GM20431 (cell line): ENCODE results near the gene MCOLN2.
"Not testable (repeated sequence)": the region's sequence is repeated elsewhere in the genome, so short reads cannot be mapped to it uniquely, and the experiment has no call there.

ENCODE experiments used
- in situ Hi-C: fragments of 300-500 bp; cut with MseI, MboI; formaldehyde crosslinking; loops from one replicate; pipeline ENCODE4 v1.15.0; 2020; ENCODE audit warnings: low sequenced_read_pairs; ENCODE audit not compliant: unreplicated experiment

MCOLN2 gene

DNA sequence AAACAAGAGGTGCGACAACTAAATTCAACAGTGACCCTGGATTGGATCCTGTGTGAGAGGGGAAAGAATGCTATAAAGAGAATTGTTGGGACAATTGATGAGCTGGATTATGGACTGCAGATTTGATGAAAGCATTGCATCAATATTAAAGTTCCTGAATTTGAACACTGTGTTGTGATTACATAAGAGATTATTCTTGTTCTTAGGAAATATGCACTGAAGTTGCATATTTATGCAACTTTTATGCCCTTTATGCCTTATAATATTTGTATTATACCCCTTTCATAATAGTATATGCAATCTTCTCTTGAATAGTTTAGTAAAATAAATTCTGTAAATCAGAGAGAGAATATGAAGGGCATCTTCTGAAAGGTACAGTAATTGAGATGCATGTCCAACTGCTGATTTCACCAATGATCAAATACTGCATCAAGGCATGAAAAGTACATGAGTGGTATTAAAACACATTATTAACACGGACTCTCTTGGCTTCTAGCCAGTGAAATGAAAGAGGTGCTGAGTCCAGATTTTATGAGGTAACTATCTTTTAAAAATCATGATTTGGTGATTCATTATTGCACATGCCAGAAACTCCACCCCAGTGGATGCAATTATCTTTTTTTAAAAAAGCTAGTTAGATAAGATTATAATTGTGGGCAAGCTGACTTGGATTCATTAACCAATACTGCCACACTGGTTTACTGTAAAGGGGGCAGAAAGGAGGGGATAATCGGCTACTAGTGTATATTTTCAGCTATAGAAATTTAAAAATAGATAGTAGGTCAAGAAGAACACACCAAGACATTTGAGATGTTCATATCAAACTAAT lies 84.0 kb downstream of the MCOLN2 start:
- in situ Hi-C loops, result no loop called here

DNA sequence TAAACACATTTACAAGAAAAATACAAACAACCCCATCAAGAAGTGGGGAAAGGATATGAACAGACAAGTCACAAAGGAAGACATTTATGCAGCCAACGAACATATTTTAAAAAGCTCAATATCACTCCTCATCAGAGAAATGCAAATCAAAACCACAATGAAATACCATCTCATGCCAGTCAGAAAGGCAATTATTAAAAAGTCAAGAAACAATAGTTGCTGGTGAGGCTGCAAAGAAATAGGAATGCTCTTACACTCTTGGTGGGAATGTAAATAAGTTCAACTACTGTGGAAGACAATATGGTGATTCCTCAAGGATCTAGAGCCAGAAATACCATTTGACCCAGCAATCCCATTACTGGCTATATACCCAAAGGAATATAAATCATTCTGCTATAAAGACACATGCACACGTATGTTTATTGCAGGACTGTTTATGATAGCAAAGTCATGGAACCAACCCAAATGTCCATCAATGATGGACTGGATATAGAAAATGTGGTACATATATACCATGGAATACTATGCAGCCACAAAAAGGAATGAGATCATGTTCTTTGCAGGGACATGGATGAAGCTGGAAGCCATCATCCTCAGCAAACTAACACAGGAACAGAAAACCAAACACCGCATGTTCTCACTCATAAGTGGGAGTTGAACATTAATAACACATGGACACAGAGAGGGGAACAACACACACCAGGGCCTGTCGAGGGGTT lies 88.0 kb downstream of the MCOLN2 start:
- in situ Hi-C loops, result not testable (repeated sequence)

DNA sequence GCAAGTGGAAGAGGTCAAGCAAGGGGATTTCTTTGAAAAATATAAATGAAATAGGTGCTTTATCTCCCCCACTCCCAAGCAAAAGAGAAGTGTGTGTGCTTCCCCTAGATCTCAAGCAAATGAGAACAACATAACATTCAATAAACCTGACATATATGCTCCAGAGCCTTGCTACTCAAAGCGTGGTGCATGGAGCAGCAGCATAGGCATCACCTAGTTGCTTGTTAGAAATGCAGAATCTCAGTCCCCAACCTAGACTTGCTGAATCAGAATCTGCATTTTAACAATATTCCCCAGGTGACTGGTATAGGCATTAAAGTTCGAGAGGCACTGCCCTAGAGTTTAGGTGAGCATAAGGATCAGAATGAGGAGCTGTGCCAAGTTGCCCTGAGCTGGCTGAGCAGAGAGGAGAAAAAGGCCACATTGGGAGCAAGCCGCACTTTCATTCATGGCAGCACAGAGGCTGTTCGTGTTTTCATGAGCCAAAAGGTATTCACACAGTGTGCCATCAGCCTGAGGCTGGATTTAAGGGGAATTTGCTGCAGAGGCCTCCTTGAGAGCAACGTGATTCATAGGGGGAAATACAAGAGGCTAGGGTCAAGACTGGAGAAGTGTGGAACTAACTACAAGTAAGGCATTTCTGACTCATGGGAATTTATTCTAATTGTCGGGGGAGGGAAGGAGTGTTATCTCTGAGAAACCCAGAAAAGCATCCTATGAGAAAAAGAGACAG lies 89.7 kb downstream of the MCOLN2 start:
- in situ Hi-C loops, result no loop called here

DNA sequence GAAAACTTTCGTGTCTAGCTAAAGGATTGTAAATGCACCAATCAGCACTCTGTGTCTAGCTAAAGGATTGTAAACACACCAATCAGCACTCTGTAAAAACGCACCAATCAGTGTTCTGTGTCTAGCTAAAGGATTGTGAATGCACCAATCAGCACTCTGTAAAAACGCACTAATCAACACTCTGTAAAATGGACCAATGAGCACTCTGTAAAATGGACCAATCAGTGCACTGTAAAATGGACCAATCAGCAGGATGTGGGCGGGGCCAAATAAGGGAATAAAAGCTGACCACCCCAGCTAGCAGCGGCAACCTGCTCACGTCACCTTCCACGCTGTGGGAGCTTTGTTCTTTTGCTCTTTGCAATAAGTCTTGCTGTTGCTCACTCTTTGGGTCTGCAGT lies 94.2 kb downstream of the MCOLN2 start:
- in situ Hi-C loops, result not testable (repeated sequence)

DNA sequence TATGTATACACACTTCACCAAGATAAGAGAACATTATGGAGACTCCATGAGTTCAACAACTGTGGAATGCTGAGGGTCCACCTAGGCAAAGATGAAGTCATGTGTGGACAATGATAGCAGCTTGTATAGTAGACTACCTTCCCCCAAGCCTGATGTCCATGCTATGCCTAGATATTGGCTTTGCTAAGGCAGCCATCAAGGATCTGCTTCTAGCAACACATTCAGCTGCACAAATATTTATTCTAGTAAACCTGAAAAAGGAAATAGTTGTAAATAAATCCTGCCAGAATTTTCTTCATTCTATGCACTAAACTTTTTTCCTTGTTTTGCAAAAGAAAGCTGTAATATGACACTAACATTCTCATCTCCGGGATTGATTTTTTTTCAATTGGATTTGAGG lies 96.9 kb downstream of the MCOLN2 start:
- in situ Hi-C loops, result no loop called here

DNA sequence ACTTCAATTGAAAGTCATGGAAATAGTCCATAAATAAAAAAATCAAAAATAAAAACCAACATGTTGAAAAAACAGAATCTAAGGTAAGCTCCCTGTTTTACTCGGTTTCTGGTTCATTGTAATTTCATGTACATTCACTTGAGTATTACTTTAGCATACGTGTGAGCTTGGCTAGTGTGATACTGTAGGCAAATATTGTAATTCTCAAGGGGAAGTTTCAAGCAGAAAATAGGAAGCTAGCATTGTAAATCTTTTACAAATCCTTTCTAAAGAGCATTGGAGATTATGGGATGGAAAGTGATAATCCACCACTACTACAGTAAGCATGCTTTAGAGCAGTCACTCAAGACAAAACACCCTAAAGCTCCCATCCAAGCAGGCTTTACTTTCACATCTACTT lies 100.6 kb downstream of the MCOLN2 start:
- in situ Hi-C loops, result no loop called here

DNA sequence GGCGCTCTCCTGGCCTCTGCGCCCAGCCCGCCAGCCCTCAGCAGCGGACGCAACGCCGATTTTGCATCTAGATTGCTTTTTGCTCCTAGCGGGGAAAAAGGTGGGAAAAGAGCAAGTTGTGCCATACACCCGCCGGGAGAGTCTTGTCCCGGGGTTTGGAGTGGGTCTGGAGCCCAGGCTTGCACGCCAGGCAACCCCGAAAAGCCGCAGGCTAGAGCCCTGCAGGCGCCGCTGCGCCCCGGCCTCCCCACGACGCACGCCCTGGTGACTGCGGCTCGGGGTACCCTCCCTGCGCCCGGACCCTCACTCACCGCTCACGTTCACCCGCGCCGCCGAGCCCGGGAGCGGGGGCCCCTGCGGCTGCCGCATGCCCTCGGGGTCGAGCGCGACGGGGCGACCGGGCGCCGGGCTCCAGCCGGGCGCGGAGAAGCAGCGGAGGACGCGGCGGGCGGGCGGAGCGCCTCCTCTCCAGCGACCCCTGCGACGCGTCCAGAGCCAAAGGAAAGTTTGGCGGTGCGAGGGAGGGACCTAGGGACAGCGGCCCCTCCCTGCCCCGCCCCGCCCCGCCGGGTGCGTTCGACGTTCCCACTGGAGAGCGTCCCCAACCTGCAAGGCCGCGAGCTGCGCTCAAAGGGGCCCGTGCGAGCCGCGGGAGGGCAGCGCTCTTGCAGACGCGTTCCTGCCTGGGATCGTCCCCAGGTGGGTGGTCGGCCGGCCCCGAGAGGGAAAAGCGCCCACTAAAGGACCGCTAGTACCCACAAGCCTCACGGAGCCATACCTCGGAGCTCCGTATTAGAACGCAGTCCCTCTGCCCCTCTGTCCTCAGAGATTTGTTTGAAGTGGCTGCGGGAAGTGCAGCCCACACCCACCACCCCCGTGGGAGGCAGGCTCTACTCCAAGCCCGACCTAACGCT lies 104.0 kb downstream of the MCOLN2 start, which contains the start of gene LPAR3:
Gene LPAR3 (minus strand): TSS at position 502 of the 914 bp plus-strand sequence. CDS start 27,086 bp downstream, outside the sequence.
- in situ Hi-C loops, result no loop called here

DNA sequence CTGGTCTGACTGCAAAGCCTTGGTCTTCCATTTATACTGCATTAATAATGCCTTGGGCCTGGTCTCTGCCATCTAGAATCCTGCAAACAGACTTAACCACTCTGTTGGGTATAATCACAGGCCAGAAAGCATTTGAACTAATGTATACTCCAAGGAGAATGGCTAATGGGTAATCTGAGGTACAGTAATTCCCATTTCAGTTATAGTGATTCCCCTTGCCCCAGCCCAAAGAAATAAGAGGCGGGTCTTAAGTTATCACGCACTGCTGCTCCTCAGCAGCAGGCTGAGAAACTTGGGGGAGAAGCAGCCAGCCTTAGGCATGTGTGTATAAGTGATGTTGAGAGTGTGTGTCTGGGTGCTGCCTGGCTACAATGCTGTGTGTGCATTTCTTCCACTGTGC lies 106.3 kb downstream of the MCOLN2 start:
- in situ Hi-C loops, result no loop called here

DNA sequence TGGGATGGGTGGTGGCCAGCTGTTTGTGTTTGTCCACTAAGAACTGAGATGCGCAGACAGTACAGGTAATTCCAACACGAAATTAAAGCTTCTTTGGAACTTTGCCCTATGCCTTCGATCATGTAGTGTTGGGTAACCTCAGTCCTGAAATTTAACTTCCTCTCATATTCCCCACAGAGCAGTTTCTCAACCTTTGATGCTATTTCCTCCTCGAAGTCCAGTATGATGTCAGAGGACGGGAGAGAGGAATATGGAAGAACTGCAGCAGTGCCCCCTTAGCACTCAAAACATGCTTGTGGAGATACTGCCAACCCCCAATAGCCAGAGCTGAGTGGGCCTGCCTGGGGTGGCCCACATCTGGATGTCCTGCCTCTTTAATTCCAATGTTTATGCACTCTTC lies 107.5 kb downstream of the MCOLN2 start:
- in situ Hi-C loops, result no loop called here

DNA sequence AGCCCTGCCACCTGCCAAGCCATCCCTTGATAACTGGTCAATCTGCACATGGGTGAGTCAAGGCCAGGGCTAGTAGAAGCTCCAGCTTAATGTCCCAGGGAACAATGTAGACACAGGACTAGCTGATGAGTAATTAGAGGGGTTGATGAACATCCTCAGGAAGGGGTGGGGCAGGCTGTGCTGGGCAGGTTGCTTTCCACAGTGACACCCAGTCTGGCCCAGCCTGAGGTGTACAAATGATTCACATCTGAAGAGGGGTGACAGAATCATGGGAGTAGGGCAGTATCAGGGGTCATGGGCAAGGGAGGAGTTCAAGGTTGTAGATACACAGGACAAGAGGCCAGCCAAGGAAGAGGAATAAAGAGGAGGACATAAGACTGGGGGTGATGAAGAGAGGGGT lies 108.2 kb downstream of the MCOLN2 start:
- in situ Hi-C loops, result no loop called here

DNA sequence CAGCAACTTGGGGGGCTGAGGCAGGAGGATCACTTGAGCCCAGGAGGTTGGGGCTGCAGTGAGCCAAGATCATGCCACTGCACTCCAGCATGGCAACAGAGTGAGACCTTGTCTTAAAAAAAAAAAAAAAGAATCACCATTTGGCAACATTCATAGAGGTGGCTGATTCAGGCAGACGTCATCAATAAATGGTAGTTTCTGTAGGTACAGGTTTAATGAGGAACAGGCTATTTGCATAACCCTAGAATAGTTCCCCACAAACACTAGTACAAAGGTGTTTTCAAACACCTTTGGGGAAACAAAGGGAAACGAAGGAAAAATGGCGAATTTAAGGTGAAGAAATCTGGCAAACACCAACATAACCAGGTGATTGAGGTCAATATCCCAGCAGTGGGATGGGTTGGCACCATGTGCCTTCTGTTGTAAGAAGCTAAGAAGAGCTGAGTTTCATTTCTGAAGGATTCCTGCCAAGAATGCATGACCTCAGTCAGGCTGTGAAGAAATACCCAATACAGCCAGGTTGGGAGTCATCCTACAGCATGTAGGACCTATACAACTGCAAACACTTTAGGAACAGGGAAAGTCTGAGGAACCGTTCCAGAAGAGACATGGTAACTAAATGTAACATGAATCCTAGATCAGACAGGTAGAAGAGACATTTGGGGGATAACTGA lies 109.5 kb downstream of the MCOLN2 start:
- in situ Hi-C loops, result no loop called here

DNA sequence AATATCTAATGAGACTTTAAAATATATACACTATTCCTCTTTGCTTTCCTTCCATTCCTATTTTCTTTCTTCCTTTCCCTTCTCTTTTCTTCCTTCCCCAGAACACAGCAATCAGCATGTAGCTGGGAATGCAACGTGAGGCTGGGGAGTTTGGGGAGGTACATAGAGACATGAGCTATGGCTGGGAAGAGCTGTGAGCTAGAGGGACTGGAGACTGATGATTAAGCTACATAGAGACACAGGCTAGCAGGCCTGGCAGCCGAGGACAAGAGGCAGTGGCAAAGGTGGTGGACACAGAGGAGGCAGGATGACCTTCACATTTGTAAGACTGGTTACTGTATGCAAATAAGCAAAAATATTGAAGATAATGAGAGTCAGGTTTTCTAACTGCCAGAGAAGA lies 111.4 kb downstream of the MCOLN2 start:
- in situ Hi-C loops, result no loop called here

DNA sequence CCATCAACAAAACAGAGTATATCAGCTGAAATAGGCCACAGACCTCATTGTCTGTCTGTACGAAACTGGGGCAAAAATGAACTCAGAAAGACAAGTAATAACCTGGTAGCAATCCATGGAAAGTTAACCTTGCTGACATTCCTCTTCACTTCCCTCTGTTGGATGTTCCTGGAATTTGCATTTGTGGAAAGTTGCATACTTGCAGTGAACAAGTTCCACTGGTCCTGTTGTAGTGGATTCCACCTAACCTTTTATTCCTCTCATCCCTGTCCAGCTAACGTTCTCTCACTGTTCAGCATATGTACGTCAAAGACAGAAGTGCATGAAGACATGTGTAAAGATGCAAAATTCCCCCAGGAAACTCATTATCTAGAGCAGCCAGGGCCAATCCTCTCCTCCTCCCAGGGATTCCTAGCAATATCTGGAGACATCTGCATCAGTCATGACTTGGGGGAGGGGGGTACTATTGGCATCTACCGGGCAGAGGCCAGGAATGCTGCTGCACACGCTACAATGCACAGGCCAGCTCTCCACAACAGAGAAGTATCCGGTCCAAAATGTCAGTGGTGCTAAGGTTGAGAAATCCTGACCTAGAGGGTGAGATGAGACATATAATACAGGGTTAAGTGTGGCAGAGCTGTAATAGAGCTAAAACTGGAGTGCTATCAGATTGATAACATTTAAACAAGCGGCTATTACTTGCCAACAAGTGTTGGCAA lies 112.1 kb downstream of the MCOLN2 start:
- in situ Hi-C loops, result no loop called here

DNA sequence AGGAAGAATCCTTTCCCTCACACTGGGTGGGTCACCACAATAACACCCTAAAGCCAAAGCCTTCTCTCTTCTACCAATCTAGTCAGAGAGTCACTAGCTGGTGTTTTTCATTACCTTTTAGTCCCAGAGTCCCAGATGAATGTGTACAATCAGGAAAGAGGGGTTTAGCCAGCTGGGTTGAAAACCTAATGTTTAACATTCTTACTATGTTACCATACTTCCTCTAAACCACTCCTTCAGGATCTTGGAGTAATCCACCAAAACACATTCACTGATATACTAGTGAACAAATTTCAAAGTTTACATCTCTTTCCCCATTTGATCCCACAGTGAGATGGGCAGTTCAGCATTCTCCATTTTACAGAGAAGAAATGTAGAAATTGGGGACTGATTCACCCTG lies 113.6 kb downstream of the MCOLN2 start:
- in situ Hi-C loops, result no loop called here

DNA sequence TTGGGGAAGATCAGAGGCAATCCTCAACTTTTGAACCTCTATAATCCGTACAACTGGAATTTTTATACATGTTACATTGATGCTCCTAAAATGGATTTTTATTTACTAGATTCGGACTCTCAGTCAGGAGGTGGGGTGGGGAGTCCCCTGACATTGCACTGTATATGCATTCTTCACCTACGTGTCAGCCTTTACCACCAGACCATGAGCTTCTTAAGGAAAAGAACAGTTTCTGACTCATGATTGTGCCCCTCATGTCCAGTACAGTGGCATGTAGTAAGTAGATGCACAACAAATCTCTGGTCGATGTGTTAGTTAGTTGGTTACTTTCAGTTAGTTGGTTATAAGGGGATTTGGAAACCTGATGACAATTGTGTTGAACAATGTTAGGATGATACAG lies 119.3 kb downstream of the MCOLN2 start:
- in situ Hi-C loops, result no loop called here

DNA sequence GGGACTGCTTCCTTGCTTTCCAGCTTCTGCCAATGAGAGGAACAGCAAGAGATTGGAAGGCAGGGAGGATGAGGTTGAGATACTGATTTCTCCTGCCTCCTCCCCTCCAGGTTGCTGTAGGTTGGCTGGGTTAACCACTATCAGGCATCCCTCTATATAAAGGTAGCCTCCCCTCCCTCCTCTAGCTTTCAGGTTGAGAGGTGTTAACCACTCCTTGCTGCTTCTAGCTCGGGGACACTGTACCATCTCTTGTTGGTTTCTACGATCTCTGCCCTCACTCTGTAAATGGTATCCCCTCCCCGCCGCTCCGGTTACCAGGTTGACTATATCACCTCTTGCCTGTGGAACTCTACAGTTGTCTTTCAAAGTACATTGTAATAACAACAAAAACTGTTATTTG lies 120.6 kb downstream of the MCOLN2 start:
- in situ Hi-C loops, result no loop called here
